Measurements from ENCODE around the gene MAPK11.
A peak's percentile ranks its signal among the peaks of the same experiment; 100 is the strongest.

MAPK11 gene

DNA sequence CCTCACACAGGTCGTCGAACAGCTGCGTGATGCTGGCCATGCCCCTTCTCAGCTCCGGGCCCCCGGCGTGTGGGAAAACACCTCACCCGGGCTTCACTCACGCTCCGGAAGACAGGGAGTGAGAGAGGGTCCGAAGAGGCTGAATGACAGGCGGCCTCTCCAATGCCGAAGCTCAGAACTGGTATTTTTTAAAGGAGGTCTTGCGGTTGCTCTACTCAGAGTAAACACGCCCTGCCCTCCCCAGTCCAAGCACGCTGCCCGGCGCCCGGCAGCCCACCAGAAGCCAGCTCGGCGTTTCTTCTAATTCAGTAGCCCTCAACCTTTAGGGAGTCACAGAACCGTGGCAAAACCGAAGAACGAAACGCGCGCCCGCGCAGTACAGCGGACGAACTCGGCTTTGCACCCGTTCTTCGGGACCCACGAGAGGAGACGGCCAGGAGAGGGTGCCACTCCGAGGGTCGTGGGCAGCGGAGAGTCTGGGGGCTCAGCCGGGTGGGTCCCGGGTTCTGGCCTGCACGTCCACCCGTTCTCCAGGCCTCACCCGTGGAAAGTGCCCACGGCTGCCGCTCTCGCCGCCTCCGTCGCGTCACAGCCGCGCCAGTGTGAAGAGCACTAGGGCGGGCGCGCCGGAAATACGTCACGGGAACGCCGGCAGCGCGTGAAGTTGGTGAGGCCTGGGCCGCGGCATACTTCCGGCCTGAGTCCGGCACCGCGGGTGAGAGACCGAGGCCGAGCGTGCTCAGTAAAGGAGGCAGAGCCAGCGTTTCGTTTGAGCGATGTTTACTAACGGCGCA, 25.6 kb downstream of the MAPK11 start, which contains the start of gene TUBGCP6:
TUBGCP6 (minus strand) TSS at position 604 of the 794 bp plus-strand sequence; CDS start at position 40, 564 bp downstream.
- Mint-ChIP-seq H3K27ac (peak within 1 kb of the TSS; percentile 94), H3K27me3 (no peaks in the 10 kb centered on the region), H3K4me1 (ENCODE audit: low read depth) (peaks cover 65% of the 10 kb centered on the region), H3K9me3 (no peaks in the 10 kb centered on the region), H3K4me3 (peak within 1 kb of the TSS; percentile 97), H3K36me3 (ENCODE audit: low read depth) (peaks cover 62% of the 10 kb centered on the region)
- intact Hi-C loops (cut with micrococcal nuclease), result loop anchor here (2.0 to 5.0 kb wide), 2 partner anchors 98 to 253 kb away; partner anchors contain the start of gene PPP6R2

GRCh38 chr22:50243685-50244419, 26.3 kb downstream of the MAPK11 start:
- H3K9me3 Mint-ChIP-seq, result no peaks in the 10 kb centered on the region
- peaks cover 63% of the 10 kb centered on the region for H3K36me3 Mint-ChIP-seq (ENCODE audit: low read depth)
- peak overlapping the region; percentile 97 for H3K4me3 Mint-ChIP-seq
- intact Hi-C loops (cut with micrococcal nuclease), result loop anchor here (2.0 to 5.0 kb wide), 2 partner anchors 99 to 253 kb away; partner anchors contain the start of gene PPP6R2
- H3K4me1 Mint-ChIP-seq (ENCODE audit: low read depth), result peaks cover 61% of the 10 kb centered on the region
- H3K27me3 Mint-ChIP-seq, result no peaks in the 10 kb centered on the region
- peak overlapping the region; percentile 94 for H3K27ac Mint-ChIP-seq

DNA sequence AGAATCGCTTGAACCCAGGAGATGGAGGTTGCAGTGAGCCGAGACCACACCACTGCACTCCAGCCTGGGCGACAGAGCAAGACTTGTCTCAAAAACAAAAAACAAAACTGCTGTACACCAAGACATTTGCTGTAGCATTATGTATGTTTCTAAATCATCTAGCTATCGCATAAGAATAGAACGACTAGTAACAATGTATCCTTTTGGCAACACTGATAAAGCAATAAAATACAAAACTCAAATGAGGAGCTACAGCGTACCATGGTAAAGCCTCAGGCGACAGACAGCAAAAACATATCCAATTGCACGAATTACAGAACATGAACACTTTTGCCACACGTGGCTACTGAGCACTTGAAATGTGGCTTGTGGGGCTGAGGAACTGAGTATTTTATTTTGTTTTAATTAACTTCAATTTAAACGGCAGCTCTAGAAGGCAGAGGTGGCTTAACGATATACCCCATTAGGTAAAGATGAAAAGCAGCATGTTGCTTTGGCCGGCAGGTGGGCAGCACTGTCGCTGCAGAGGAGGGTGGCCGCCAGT, 27.7 kb downstream of the MAPK11 start:
- H3K4me1 Mint-ChIP-seq (ENCODE audit: low read depth), result peaks cover 53% of the 10 kb centered on the region

GRCh38 chr22:50238755-50239154, 31.4 kb downstream of the MAPK11 start:
- Mint-ChIP-seq H3K4me3 (no peak overlapping the region), H3K36me3 (ENCODE audit: low read depth) (peaks cover 64% of the 10 kb centered on the region), H3K9me3 (no peaks in the 10 kb centered on the region), H3K27ac (no peak overlapping the region), H3K27me3 (no peaks in the 10 kb centered on the region), H3K4me1 (ENCODE audit: low read depth) (peaks cover 25% of the 10 kb centered on the region)
- intact Hi-C loops (cut with micrococcal nuclease), result no loop called here

More for the DNA sequence above, 27.7 kb downstream of the MAPK11 start:
- Mint-ChIP-seq H3K9me3 (no peaks in the 10 kb centered on the region), H3K27me3 (no peaks in the 10 kb centered on the region), H3K4me3 (peak overlapping the region; percentile 97), H3K36me3 (ENCODE audit: low read depth) (peaks cover 62% of the 10 kb centered on the region), H3K27ac (no peak overlapping the region)
- intact Hi-C loops (cut with micrococcal nuclease), result loop anchor here (5.0 kb wide), 1 partner anchor 255 kb away; no protein-coding TSS in a partner anchor

DNA sequence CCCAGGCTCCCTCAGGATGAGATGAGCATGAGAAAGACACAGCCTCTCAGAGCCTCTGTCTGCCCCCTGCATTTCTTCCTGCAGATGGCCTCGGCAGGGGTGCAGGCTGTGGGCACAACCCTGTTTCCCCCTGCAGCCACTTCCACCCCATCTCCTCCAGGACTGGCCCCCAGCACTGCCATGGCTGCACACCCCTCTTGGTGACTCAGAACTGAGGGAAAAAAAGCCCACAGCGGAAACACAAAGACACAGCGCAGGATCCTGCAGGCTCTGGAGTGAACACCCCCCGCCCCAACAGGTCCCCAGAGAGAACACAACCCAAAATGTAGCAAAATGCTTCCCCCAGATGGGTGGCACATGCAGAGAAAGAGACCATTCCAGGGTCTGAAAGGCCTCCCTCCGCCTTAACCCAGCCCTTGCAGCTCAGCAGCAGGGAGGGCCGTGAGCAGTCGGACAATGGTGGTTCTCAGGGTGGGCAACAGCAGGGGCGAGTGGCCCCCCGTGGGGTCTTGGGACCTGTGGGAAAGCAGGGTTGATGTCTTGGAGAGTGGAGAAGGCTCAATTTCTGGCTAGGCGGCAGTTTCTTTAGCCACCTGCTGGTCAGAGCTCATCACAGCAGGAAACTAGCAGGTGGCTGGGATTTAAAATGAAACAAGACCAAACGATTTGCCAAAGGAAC, 33.3 kb downstream of the MAPK11 start:
- H3K27ac Mint-ChIP-seq, result no peak overlapping the region
- intact Hi-C loops (cut with micrococcal nuclease), result no loop called here

DNA sequence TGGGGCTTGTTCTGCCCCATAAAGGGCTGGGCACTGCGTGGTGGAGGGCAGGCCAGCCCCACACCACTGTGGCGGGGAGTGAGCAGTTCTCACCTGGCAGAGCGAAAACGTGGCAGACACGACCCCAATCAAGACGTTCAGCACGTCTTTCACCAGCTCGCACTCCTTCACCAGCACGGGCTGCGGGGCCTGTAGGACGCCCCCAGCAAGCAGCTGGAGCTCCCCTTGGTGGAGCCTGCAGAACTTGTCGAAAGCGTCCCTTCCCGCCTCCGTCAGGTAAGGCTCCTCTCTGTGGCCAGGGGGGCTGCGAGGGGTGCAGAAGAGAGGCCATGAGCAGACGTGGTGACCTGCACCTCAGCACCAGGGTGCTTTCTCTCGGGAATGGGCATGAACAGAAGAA, 37.0 kb downstream of the MAPK11 start:
- Mint-ChIP-seq H3K27me3 (no peaks in the 10 kb centered on the region), H3K9me3 (no peaks in the 10 kb centered on the region), H3K27ac (no peak overlapping the region), H3K36me3 (ENCODE audit: low read depth) (peaks cover 91% of the 10 kb centered on the region), H3K4me3 (no peak overlapping the region), H3K4me1 (ENCODE audit: low read depth) (no peaks in the 10 kb centered on the region)
- intact Hi-C loops (cut with micrococcal nuclease), result no loop called here

More for the DNA sequence above, 33.3 kb downstream of the MAPK11 start:
- Mint-ChIP-seq H3K36me3 (ENCODE audit: low read depth) (peaks cover 83% of the 10 kb centered on the region), H3K4me1 (ENCODE audit: low read depth) (peaks cover 8% of the 10 kb centered on the region), H3K27me3 (no peaks in the 10 kb centered on the region), H3K4me3 (no peak overlapping the region), H3K9me3 (no peaks in the 10 kb centered on the region)

GRCh38 chr22:50232481-50233151, 37.6 kb downstream of the MAPK11 start:
- Mint-ChIP-seq H3K27me3 (no peaks in the 10 kb centered on the region), H3K4me1 (ENCODE audit: low read depth) (no peaks in the 10 kb centered on the region), H3K36me3 (ENCODE audit: low read depth) (peaks cover 91% of the 10 kb centered on the region), H3K9me3 (no peaks in the 10 kb centered on the region), H3K4me3 (no peak overlapping the region), H3K27ac (no peak overlapping the region)
- intact Hi-C loops (cut with micrococcal nuclease), result no loop called here

DNA sequence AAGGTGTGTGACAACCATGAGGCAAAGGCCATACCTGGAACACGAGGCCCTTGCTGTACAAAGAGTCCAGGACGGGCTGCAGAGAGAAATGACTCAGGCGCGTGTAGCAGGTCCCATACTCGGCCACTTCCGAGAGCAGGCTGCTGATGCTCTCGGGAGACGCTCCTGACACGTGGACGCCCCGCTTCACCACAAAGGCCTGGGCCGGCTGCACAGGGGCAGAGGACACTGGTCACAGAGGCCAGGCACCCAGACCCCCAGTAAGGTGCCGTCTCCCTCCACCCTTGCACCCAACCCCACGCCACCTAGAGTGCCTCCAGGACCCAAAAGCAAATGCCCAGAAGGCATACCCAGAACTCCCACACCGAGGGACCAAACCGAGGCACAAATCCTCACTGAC, 40.8 kb downstream of the MAPK11 start:
- Mint-ChIP-seq H3K36me3 (ENCODE audit: low read depth) (peaks cover 95% of the 10 kb centered on the region), H3K9me3 (no peaks in the 10 kb centered on the region), H3K4me1 (ENCODE audit: low read depth) (no peaks in the 10 kb centered on the region), H3K27me3 (no peaks in the 10 kb centered on the region), H3K4me3 (no peak overlapping the region), H3K27ac (no peak overlapping the region)
- intact Hi-C loops (cut with micrococcal nuclease), result no loop called here

DNA sequence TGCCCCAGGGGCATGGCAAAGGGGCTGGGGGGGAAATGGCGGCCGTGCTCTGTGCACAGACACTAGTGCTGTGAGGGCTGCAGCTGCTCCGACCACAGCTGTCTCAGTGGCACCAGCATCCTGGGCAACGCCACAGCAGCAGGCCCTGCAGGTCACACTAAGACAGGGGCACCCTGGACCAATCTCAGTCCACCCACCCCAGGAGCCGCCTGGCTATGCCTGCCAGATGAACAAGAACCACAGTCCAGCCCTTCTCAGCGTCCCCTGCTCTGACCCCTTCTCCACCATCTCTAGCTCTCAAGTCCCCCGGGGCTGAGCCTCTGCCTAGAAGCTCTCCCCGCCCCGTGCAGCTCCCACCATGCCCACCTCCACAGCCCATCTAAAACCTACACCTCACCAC, 41.8 kb downstream of the MAPK11 start:
- Mint-ChIP-seq H3K9me3 (no peaks in the 10 kb centered on the region), H3K27me3 (no peaks in the 10 kb centered on the region), H3K4me3 (no peak overlapping the region), H3K27ac (no peak overlapping the region), H3K4me1 (ENCODE audit: low read depth) (no peaks in the 10 kb centered on the region), H3K36me3 (ENCODE audit: low read depth) (peaks cover 95% of the 10 kb centered on the region)
- intact Hi-C loops (cut with micrococcal nuclease), result no loop called here

DNA sequence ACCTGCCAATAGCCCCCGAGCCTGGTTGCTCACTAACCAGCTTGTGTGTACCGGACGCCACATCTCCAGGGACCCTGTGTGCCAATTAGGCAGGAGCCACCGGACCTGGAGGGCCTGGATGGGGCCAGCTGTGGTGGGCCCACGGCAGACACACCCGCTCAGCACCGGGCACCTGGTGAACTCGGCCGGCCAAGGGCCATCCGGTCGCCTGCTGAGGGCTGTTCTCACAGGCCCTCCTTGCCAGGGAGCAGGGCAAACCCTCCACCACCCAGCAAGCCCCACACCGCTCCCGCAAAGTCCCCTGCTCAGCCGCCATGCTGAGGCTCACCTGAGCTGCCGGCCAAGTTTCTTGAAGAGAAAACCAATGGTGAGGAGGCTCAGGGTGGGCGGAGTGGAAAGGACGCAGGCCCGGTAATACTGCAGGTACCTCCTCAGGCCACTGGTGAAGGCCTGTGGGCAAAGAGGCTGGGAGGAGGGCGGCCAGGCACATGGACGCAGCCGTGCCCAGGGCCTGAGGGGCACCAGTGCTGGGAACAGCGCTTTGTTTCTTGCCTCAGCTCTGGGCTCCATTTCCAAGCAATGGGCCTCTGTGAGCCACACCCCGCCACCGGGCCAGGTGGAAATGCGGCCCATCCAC, 42.5 kb downstream of the MAPK11 start:
- H3K4me1 Mint-ChIP-seq (ENCODE audit: low read depth), result no peaks in the 10 kb centered on the region
- no peaks in the 10 kb centered on the region for H3K27me3 Mint-ChIP-seq
- peaks cover 95% of the 10 kb centered on the region for H3K36me3 Mint-ChIP-seq (ENCODE audit: low read depth)
- no peaks in the 10 kb centered on the region for H3K9me3 Mint-ChIP-seq
- H3K27ac Mint-ChIP-seq, result no peak overlapping the region
- intact Hi-C loops (cut with micrococcal nuclease), result no loop called here
- H3K4me3 Mint-ChIP-seq, result no peak overlapping the region

DNA sequence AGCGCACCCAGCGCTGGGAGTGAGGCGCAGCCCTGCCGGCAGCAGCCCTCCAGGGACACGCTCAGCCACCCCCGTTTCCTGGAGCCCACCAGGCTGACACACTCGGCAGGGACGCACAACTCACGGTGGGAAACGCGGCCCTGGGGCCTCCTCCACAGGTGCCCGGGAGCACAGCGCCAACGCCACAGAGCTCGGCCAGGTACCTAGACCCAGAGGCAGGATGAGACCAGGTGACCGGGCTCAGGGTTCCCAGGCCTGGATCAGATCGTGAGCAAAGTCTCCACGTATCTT, 43.4 kb downstream of the MAPK11 start:
- H3K4me3 Mint-ChIP-seq, result no peak overlapping the region
- no peaks in the 10 kb centered on the region for H3K4me1 Mint-ChIP-seq (ENCODE audit: low read depth)
- intact Hi-C loops (cut with micrococcal nuclease), result no loop called here

GRCh38 chr22:50226063-50226874, 43.9 kb downstream of the MAPK11 start:
- Mint-ChIP-seq H3K4me1 (ENCODE audit: low read depth) (no peaks in the 10 kb centered on the region), H3K9me3 (no peaks in the 10 kb centered on the region), H3K27me3 (no peaks in the 10 kb centered on the region), H3K36me3 (ENCODE audit: low read depth) (peaks cover 95% of the 10 kb centered on the region), H3K27ac (no peak overlapping the region), H3K4me3 (no peak overlapping the region)
- intact Hi-C loops (cut with micrococcal nuclease), result no loop called here

More for the DNA sequence above, 43.4 kb downstream of the MAPK11 start:
- Mint-ChIP-seq H3K36me3 (ENCODE audit: low read depth) (peaks cover 95% of the 10 kb centered on the region), H3K9me3 (no peaks in the 10 kb centered on the region), H3K27me3 (no peaks in the 10 kb centered on the region), H3K27ac (no peak overlapping the region)

All from dendritic cell treated with granulocyte-macrophage colony-stimulating factor and Interleukin-4, amounts not matched to agents 40 ng/mL and 50 ng/mL, for 4 days (primary cell).